Measurements from ENCODE around the gene SEMA3C. TPM values are rescaled to one million over a fixed set of nuclear protein-coding genes. Genes with fewer than 3 reads are reported as not detected.
A peak's percentile ranks its signal among the peaks of the same experiment; 100 is the strongest.

SEMA3C gene
- total and polyA plus RNA-seq, 5 donors from 2014 or later, result 1.2 TPM; not detected in 4

DNA sequence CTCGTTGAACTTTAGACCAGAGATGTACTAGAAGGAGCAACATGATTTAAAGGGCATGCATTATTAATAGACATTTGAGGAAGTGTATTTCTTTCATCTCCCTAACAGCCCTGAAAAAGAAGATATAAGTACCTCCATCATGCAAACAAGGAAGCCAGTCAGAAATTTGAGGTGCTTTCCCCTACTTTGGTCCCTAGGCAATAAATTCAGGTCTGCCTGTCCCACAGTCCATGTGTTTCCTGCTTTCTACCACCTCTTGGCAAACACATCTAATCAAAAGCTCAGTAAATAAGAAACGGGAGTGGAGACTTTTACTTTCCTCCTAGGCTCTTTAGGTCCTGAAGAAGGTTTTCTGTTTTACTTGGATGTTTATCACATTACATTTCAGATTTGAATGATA is 5.2 kb upstream of the SEMA3C start:
- ATAC-seq (ENCODE audit: low read depth in 2 of 2), result no peak
- Mint-ChIP-seq H3K27ac (no peak overlapping the region), H3K4me3 (no peak overlapping the region), H3K4me1 (no peaks in the 10 kb centered on the region), H3K27me3 (peaks cover 5% of the 10 kb centered on the region), H3K9me3 (peaks cover 0 to 11% (median 3%) of the 10 kb centered on the region in 7 donors), H3K36me3 (no peaks in the 10 kb centered on the region)
- Histone ChIP-seq H3K36me3 (ENCODE audit: control insufficient read depth, insufficient read depth, low read length) (no peaks in the 10 kb centered on the region), H3K9me3 (ENCODE audit: control insufficient read depth in 2 of 2, low read length in 2 of 2) (no peaks in the 10 kb centered on the region), H3K27ac (ENCODE audit: insufficient read depth, low read length, poor library complexity, severe bottlenecking) (no peak overlapping the region), H3K4me1 (ENCODE audit: control insufficient read depth, insufficient read depth, low read length, poor library complexity, severe bottlenecking) (no peaks in the 10 kb centered on the region), H3K4me3 (ENCODE audit: low read depth, low read length) (no peak overlapping the region), H3K27me3 (ENCODE audit: control insufficient read depth, insufficient read depth, low read length) (no peaks in the 10 kb centered on the region)
- no peak for DNase-seq

DNA sequence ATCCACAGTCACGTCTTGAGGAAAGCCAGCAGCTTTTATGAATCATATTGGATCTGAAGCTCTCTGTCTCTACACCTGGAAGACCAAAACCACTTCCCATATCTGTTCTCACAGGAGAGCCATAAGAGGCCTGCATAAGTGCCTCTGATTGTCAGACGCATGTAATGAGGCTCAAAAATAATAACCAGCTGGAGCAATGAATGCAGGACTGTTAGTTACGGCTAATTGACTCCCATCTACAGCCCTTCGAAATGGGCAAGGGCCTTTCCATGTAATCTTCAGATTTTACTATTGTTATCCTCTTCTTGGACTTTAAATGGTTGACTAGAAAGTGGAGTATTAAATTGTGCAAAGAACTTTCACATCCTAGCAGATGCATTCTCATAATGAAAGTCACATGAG is 4.4 kb upstream of the SEMA3C start:
- no peaks in the 10 kb centered on the region for H3K36me3 ChIP-seq (ENCODE audit: control insufficient read depth, insufficient read depth, low read length)
- H3K4me1 ChIP-seq (ENCODE audit: control insufficient read depth, insufficient read depth, low read length, poor library complexity, severe bottlenecking), result no peaks in the 10 kb centered on the region
- ATAC-seq (ENCODE audit: low read depth in 2 of 2), result no peak
- H3K27ac ChIP-seq (ENCODE audit: insufficient read depth, low read length, poor library complexity, severe bottlenecking), result no peak overlapping the region
- H3K36me3 Mint-ChIP-seq, result no peaks in the 10 kb centered on the region
- peaks cover 0 to 11% (median 3%) of the 10 kb centered on the region in 7 donors for H3K9me3 Mint-ChIP-seq
- peaks cover 0 to 4% (median 2%) of the 10 kb centered on the region in 4 donors for H3K4me1 Mint-ChIP-seq
- no peak overlapping the region for H3K27ac Mint-ChIP-seq
- DNase-seq, result no peak
- H3K4me3 Mint-ChIP-seq, result no peak overlapping the region
- no peak overlapping the region for H3K4me3 ChIP-seq (ENCODE audit: low read depth, low read length)
- H3K9me3 ChIP-seq (ENCODE audit: control insufficient read depth in 2 of 2, low read length in 2 of 2), result no peaks in the 10 kb centered on the region
- no peaks in the 10 kb centered on the region for H3K27me3 ChIP-seq (ENCODE audit: control insufficient read depth, insufficient read depth, low read length)
- H3K27me3 Mint-ChIP-seq, result peaks cover 9% of the 10 kb centered on the region

DNA sequence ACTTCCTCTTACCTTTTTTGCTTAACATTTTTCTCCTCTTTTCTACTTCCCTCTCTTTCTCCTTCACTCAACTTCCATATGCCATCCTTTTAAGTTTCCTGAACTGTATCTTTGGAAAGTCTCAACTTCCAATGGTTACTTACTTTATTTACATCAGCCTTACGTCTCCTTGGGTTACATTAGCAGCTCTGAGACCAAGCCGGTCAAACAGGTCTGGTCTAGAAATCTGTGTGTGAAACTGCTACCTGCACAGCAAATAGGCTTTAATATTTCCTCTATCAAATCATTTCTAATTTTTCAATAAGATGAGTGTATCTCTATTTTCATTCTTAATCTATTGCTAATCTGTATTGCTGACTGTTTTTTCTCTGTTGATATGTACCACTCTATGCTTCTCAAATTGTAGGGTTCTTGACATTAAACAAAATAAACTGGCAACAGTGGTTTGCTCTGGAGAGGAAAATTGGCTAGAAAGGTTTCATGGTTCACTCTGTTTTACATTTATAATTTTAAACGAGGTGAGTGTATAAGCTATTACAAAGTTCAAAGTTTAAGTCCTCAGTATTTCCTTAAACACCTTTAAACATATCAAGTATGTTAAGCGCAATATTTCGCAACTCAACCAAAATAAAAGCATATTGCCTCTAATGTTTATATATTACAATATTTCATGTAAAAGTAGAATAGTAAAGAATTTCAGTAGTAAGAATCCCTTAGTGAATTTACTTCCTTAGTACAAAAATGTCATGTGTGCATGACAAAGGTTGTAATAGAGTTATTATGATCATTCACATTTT is 3.6 kb upstream of the SEMA3C start:
- Histone ChIP-seq H3K36me3 (ENCODE audit: control insufficient read depth, insufficient read depth, low read length) (no peaks in the 10 kb centered on the region), H3K27me3 (ENCODE audit: control insufficient read depth, insufficient read depth, low read length) (no peaks in the 10 kb centered on the region), H3K9me3 (ENCODE audit: control insufficient read depth in 2 of 2, low read length in 2 of 2) (no peaks in the 10 kb centered on the region), H3K4me3 (ENCODE audit: low read depth, low read length) (no peak overlapping the region), H3K27ac (ENCODE audit: insufficient read depth, low read length, poor library complexity, severe bottlenecking) (no peak overlapping the region), H3K4me1 (ENCODE audit: control insufficient read depth, insufficient read depth, low read length, poor library complexity, severe bottlenecking) (no peaks in the 10 kb centered on the region)
- H3K36me3 Mint-ChIP-seq, result no peaks in the 10 kb centered on the region
- ATAC-seq (ENCODE audit: low read depth in 2 of 2) (no peak), DNase-seq (no peak)
- H3K27me3 Mint-ChIP-seq, result peaks cover 14% of the 10 kb centered on the region
- H3K27ac Mint-ChIP-seq, result no peak overlapping the region
- peaks cover 0 to 11% (median 3%) of the 10 kb centered on the region in 7 donors for H3K9me3 Mint-ChIP-seq
- H3K4me1 Mint-ChIP-seq, result peaks cover 0 to 4% (median 2%) of the 10 kb centered on the region in 4 donors
- H3K4me3 Mint-ChIP-seq, result no peak overlapping the region

DNA sequence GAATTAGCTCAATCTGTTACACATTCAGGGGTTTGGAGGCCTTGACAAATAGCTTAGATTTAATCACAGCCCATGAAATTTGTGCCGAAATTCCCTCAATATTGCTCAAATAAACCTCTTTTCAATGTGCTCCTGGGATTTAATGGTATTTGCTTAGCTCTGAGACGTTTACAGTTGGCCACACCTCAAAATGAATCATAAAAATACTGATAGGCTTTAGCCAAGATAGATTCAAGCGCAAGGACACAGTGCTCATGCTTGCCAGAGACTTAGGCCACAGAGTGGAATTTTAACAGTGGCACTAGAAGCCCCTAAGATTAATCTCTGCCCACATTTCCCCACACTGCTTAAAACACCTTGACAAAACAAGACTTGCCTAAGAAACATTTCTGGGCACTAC is 2.3 kb upstream of the SEMA3C start:
- Mint-ChIP-seq H3K27ac (no peak overlapping the region), H3K27me3 (peaks cover 14% of the 10 kb centered on the region), H3K9me3 (peaks cover 0 to 8% (median 2%) of the 10 kb centered on the region in 7 donors), H3K36me3 (no peaks in the 10 kb centered on the region), H3K4me1 (peaks cover 0 to 4% (median 2%) of the 10 kb centered on the region in 4 donors), H3K4me3 (no peak overlapping the region)
- ATAC-seq (ENCODE audit: low read depth in 2 of 2) (no peak), DNase-seq (no peak)
- Histone ChIP-seq H3K27me3 (ENCODE audit: control insufficient read depth, insufficient read depth, low read length) (no peaks in the 10 kb centered on the region), H3K9me3 (ENCODE audit: control insufficient read depth in 2 of 2, low read length in 2 of 2) (no peaks in the 10 kb centered on the region), H3K4me1 (ENCODE audit: control insufficient read depth, insufficient read depth, low read length, poor library complexity, severe bottlenecking) (no peaks in the 10 kb centered on the region), H3K36me3 (ENCODE audit: control insufficient read depth, insufficient read depth, low read length) (no peaks in the 10 kb centered on the region), H3K27ac (ENCODE audit: insufficient read depth, low read length, poor library complexity, severe bottlenecking) (no peak overlapping the region), H3K4me3 (ENCODE audit: low read depth, low read length) (no peak overlapping the region)

DNA sequence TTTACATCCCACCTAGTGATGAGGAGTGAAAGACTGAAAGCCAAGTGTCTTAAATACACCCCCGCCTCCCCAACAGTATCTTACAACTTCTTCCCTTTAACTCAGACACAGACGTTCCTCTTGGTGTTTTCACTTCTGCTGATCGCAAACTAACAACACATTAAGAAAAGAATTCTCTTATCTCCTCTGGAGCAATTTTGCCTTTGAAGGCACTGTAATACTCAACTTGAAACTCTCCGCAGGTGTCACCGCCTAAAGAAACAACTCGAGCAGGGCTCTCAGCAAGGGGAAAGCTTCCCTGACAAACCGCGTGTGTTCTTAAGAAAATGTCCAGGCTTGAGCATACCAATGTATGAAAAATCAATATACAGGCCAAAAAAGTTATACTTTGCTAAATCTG is 452 bp downstream of the SEMA3C start:
- Histone ChIP-seq H3K27ac (ENCODE audit: insufficient read depth, low read length, poor library complexity, severe bottlenecking) (no peak overlapping the region), H3K9me3 (ENCODE audit: control insufficient read depth in 2 of 2, low read length in 2 of 2) (no peaks in the 10 kb centered on the region), H3K4me1 (ENCODE audit: control insufficient read depth, insufficient read depth, low read length, poor library complexity, severe bottlenecking) (no peaks in the 10 kb centered on the region), H3K36me3 (ENCODE audit: control insufficient read depth, insufficient read depth, low read length) (no peaks in the 10 kb centered on the region), H3K4me3 (ENCODE audit: low read depth, low read length) (no peak overlapping the region), H3K27me3 (ENCODE audit: control insufficient read depth, insufficient read depth, low read length) (no peaks in the 10 kb centered on the region)
- H3K36me3 Mint-ChIP-seq, result no peaks in the 10 kb centered on the region
- H3K4me3 Mint-ChIP-seq, result no peak overlapping the region
- peaks cover 0 to 4% (median 2%) of the 10 kb centered on the region in 4 donors for H3K4me1 Mint-ChIP-seq
- H3K9me3 Mint-ChIP-seq, result peaks cover 0 to 7% (median 4%) of the 10 kb centered on the region in 7 donors
- peaks cover 14% of the 10 kb centered on the region for H3K27me3 Mint-ChIP-seq
- peak in 1 of 3 donors; percentile 2 for DNase-seq
- no peak for ATAC-seq (ENCODE audit: low read depth in 2 of 2)
- H3K27ac Mint-ChIP-seq, result no peak overlapping the region

DNA sequence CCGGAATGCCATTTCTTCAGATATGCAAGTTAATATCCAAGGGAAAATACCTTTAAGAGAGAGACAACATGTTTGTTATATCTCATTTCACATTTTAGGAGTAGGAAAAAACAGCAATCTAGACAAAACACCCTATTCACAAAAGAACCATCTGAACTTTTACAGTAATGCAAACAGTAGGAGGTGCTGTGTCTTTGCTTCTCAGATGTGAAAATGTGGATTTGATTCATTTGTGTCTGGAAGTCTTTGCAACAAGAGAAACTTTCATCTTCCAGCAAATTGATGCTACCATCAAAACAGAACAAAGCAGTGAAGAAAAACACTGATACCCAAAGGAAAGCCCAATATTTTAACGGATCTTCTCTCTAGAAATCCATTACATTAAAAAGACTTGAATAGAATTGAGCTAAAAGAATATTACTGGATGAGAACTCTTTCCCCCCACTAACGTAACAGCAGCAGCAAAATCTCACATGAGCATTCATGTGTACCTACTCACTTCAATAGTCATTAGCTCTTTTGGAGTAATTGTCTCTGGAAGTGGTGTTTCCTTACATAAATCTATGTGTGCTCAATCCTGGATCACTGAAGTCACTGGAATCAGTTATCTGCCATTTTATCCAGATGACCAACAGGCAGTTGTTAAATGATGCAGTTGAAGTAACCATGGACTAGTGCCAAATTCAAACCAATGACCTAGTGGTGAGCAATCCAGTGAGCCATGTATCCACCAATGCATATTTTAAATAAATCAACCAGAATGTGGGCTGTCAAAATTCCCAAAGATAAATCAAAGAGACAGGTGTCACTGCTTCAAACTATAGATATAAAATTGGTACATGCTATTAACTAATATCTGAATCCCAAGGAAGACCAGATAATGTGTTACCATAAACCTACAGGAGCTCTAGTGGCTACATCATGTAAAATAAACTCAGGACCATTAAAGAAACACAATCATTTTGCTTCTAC is 1.8 kb downstream of the SEMA3C start:
- H3K9me3 Mint-ChIP-seq, result peaks cover 0 to 12% (median 4%) of the 10 kb centered on the region in 7 donors
- DNase-seq, result no peak
- H3K27ac Mint-ChIP-seq, result peak overlapping the region in 1 of 3 donors; percentile 29
- H3K27ac ChIP-seq (ENCODE audit: insufficient read depth, low read length, poor library complexity, severe bottlenecking), result no peak overlapping the region
- no peaks in the 10 kb centered on the region for H3K36me3 Mint-ChIP-seq
- H3K36me3 ChIP-seq (ENCODE audit: control insufficient read depth, insufficient read depth, low read length), result no peaks in the 10 kb centered on the region
- H3K4me3 ChIP-seq (ENCODE audit: low read depth, low read length), result no peak overlapping the region
- peaks cover 14% of the 10 kb centered on the region for H3K27me3 Mint-ChIP-seq
- no peak for ATAC-seq (ENCODE audit: low read depth in 2 of 2)
- no peak overlapping the region for H3K4me3 Mint-ChIP-seq
- H3K9me3 ChIP-seq (ENCODE audit: control insufficient read depth in 2 of 2, low read length in 2 of 2), result no peaks in the 10 kb centered on the region
- H3K4me1 ChIP-seq (ENCODE audit: control insufficient read depth, insufficient read depth, low read length, poor library complexity, severe bottlenecking), result no peaks in the 10 kb centered on the region
- H3K4me1 Mint-ChIP-seq, result peaks cover 0 to 4% (median 2%) of the 10 kb centered on the region in 4 donors
- H3K27me3 ChIP-seq (ENCODE audit: control insufficient read depth, insufficient read depth, low read length), result no peaks in the 10 kb centered on the region

DNA sequence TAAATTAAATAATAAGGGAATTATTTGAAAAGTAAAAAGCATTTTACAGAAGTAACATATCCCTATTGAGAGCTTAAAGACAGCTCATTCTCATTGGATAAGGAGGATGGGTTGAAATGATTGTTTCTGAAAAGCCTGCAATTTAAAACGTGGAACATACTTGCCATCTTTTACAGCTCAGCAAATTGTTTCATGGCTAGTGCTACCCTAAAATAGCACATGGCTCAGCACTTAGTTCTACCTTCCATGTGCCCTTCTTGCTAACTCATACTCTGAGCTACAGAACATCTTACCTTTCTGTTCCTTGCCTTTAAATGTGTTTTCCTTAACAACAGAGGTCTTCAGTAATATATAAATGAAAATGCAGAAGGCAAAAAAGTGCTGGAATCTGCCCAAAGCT is 8.6 kb downstream of the SEMA3C start:
- Histone ChIP-seq H3K36me3 (ENCODE audit: control insufficient read depth, insufficient read depth, low read length) (no peaks in the 10 kb centered on the region), H3K9me3 (ENCODE audit: control insufficient read depth in 2 of 2, low read length in 2 of 2) (no peaks in the 10 kb centered on the region), H3K4me3 (ENCODE audit: low read depth, low read length) (no peak overlapping the region), H3K27me3 (ENCODE audit: control insufficient read depth, insufficient read depth, low read length) (no peaks in the 10 kb centered on the region), H3K27ac (ENCODE audit: insufficient read depth, low read length, poor library complexity, severe bottlenecking) (no peak overlapping the region), H3K4me1 (ENCODE audit: control insufficient read depth, insufficient read depth, low read length, poor library complexity, severe bottlenecking) (no peaks in the 10 kb centered on the region)
- H3K4me1 Mint-ChIP-seq, result no peaks in the 10 kb centered on the region
- H3K9me3 Mint-ChIP-seq, result peaks cover 0 to 10% (median 3%) of the 10 kb centered on the region in 7 donors
- H3K27me3 Mint-ChIP-seq, result no peaks in the 10 kb centered on the region
- ATAC-seq (ENCODE audit: low read depth in 2 of 2), result no peak
- H3K27ac Mint-ChIP-seq, result no peak overlapping the region
- no peak overlapping the region for H3K4me3 Mint-ChIP-seq
- no peaks in the 10 kb centered on the region for H3K36me3 Mint-ChIP-seq
- DNase-seq, result no peak
